ENCODE data around the gene ABHD11. TPM values are rescaled to one million over a fixed set of nuclear protein-coding genes. Genes with fewer than 3 reads are reported as not detected.
"Not testable (repeated sequence)": the region's sequence is repeated elsewhere in the genome, so short reads cannot be mapped to it uniquely, and the experiment has no call there.

The ABHD11 gene, protein sequence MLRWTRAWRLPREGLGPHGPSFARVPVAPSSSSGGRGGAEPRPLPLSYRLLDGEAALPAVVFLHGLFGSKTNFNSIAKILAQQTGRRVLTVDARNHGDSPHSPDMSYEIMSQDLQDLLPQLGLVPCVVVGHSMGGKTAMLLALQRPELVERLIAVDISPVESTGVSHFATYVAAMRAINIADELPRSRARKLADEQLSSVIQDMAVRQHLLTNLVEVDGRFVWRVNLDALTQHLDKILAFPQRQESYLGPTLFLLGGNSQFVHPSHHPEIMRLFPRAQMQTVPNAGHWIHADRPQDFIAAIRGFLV
- 13.2 and 16.7 TPM in 2 replicates for total RNA-seq

DNA sequence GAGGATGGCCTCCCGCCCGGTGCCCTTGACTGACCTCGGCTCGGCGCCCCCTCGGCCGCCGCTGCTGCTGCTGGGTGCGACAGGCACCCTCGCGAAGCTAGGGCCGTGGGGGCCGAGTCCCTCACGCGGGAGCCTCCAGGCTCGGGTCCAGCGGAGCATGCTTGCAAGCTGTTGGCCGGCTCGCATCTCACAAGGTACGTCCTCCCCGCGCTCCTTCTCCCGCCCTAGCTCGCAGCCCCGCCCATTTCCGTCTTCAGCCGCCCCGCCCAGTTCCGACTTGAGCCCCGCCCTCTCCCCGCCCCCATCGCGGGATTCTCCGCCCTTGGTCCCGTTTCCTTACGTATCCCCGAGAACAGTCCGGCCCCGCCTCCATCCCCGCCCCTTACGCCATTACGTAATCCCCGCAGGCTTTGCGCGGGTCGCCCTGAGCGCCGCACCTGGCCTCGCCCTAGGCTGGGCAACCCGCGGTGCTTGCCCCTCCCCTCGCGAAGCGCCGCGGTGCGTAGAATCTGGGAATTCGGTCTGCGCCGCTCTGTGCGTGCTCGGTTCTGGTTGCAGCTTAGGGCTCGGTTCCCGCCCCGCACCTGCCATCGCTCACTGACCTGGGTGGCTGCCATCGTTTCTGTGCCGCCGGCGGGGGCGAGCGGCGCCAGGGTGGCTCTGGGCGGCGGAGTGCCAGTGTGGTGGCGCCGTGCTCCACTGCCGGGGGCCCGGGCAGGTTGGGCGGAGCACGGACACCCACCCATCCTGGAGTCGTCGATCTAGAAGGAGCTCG, at the start of gene ABHD11:
Gene ABHD11 (minus strand): TSS at position 191 of the 775 bp plus-strand sequence. CDS start 32 bp downstream, at position 159.
- intact Hi-C loops (cut with micrococcal nuclease), result loop anchor here (1.0 to 10.0 kb wide), 15 partner anchors 19 to 910 kb away; partner anchors contain the start of genes BAZ1B, BCL7B, BUD23 and DNAJC30

DNA sequence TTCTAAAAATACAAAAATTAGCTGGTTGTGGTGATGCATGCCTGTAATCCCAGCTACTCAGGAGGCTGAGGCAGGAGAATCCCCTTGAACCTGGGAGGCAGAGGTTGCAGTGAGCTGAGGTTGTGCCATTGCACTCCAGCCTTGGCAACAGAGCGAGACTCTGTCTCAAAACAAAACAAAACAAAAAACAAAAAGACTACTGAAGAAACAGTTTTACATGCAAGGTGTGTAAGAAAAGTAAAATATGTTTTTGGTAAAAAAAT, 49.1 kb upstream of the ABHD11 start:
- intact Hi-C loops (cut with micrococcal nuclease), result not testable (repeated sequence)

DNA sequence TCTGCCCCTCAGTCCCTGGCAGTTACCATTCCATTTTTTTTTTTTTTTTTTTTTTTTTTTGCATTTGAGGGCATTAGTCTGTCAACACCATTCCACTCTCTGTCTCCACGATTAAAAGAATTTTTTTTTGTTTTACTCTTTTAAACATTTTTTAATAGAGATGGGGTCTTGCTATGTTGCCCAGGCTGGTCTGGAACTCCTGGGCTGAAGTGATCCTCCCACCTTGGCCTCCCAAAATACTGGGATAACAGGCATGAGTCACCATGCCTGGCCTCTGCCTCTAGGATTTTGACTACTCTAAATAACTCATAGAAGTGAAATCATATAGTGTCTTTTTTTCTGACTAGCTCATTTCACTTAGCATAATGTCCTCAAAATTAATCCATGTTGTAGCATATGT, 48.0 kb upstream of the ABHD11 start:
- intact Hi-C loops (cut with micrococcal nuclease), result no loop called here

DNA sequence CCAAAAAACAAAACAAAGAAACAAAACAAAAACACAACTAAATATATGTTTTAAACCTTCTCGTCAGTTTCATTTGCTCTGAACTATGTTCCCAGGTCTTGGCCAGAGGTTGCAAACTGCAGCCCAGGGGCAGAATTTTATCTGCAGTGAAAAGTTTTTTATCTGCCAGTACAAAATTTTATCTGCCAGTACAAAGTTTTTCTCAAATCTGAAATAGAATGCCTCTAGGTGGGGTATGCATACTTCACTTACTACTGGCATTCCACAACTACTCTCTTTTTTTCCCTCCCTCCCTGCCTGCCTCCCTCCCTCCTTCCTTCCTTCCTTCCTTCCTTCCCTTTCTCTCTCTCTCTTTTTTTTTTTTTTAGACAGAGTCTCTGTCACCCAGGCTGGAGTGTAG, 40.9 kb upstream of the ABHD11 start:
- intact Hi-C loops (cut with micrococcal nuclease), result no loop called here

DNA sequence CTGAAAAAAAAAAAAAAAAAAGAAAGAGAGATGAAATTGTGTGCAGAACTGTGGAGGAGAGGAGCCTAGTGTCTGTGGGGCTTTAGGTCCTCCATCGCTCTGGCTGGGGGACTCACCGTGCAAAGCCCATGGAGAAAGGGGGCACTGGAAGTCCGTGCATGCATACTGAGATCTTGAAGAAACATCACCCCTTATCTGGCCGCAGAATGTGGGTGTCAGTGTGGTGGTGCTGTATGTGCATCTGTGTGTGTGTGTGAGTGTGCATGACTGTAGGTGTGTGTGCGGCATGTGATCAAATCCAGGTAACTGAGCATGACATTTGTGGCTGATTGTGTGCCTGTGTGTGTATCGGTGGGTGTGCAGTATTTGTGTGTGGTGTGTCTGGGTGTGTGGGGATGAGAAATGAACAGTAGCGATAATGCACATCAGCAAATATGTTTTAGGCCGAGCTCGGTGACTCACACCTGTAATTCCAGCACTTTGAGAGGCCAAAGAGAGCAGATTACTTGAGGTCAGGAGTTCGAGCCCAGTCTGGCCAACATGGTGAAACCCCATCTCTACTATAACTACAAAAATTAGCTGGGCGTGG, 40.3 kb upstream of the ABHD11 start:
- intact Hi-C loops (cut with micrococcal nuclease), result no loop called here

DNA sequence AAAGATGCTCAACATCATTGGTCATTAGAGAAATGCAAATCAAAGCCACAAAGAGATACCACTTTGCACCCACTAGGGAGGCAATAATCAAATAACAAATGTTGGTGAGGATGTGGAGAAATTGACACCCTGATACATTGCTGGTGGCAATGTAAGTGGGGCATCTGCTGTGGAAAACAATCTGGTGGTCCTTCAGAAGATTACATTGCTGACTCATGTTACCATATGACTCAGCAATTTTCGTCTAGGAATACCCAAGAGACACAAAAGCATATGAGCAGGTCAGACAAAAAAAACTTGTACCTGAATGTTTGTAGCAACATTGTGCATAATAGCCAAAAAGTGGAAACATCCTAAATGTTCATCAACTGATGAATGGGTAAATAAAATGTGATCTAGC, 36.3 kb upstream of the ABHD11 start:
- intact Hi-C loops (cut with micrococcal nuclease), result no loop called here

DNA sequence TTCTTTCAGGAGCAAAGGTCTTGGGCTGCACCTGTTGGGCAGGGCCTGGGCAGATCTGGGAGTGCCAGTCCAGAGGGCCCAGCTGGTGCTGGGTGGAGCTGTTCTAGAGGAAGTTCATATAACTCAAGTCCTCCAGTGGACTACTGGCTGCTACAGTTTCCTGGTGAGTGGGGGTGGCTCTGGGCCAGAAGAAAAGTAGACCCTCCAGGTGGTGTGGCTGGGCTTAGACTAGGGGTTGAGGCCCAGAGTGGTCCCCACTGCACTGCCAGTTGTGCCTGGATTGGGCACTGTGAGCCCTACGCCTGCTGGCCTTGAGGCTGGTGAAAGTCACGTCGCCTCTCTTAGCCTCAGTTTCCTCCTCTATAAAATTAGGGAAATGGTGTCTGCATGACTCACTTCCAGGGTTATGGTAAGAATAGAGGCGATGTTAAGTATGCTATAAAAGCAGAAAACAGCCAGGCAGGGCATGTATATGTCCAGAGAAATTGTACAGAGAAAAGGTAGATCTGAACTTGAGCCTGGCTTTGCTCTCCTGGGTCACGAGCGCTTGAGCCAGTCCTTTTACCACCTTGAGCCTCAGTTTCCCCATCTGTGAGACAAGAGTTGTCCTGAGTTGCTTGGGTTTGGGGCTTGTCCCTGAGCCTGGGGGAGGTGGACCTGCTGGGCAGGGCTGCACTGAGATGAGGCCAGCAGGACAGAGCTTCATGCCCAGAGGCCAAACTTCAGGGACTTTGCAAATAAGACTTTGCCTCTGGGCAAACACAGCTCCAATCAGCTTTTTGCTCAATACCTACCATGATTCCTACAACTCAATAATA, 35.3 kb upstream of the ABHD11 start:
- intact Hi-C loops (cut with micrococcal nuclease), result no loop called here

DNA sequence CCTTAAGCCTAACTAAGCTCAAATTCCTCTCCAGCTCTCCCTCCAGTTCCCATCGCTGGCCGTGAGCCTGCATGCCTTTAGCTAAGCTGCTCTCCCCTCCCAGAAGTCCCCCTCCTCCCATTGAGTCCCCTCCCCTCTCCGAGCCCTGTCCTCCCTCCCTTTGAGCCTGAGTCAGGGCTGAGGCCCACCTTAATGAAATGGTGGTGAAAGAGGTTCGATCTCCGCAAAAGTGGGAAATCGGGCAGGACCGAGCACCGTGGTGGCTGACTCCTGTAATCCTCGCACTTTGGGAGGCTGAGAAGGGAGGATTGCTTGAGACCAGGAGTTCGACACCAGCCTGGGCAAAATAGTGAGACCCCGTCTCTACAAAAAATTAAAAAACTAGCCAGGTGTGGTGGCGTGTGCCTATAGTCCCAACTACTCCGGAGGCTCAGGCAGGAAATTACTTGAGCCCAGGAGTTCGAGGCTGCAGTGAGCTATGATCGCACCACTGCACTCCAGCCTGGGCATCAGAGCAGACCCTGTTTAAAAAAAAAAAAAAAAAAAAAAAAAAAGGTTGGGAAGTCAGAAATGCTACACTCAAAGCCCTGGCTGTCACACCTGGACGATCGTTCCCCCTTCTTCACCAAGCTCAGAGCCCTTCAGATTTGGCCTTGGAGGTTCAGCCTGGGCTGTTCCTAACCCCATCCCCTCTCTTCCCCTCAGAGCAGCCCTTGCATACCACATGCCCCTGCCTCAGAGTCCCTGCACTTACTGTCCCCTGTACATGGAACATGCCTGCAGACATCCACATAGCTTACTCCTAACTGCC, 32.5 kb upstream of the ABHD11 start:
- intact Hi-C loops (cut with micrococcal nuclease), result no loop called here

DNA sequence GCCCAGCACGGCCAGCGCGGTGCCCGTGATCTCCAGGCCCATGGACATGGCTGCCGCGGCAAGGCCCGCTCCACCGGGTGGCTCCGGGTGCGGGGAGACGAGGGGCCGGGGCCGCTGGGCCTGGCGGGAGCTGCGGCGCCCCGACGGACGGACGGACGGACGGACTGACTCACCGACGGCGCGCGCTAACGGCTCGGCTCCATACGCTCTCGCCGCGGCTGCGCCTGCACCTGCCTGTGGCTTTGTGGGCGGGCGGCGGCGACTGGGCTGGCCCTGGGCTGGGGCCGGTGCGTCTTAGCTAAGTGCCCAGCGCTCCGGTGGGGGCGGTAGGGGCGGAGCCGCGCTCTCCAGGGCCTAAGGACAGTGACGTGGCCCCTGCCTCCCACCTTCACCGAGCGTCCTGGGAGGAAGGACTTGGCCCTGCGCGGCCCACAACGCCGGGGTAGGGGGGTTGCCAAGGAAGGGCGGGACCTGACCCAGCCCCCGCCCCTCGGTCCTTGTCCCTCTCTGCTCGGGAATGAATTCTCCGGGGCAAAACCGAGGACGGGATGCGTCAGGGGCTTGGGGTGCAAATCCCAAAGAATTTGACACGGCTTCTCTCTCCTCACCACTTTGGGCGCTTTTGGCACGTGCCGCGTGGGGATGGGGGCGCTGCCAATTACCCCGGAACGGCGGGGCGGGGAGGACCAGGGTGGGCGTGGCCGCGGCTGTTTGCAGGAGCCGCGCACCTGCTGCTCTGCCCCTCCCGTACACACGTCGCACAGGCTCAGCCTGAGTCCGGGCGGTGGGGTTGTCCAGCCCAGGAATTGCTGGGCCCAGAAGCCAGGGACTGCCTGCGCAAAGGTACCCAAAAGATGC, 31.6 kb upstream of the ABHD11 start, which contains the start of gene CLDN3:
Gene CLDN3 (minus strand): TSS at position 269 of the 858 bp plus-strand sequence. CDS start 221 bp downstream, at position 48.
- intact Hi-C loops (cut with micrococcal nuclease), result no loop called here

DNA sequence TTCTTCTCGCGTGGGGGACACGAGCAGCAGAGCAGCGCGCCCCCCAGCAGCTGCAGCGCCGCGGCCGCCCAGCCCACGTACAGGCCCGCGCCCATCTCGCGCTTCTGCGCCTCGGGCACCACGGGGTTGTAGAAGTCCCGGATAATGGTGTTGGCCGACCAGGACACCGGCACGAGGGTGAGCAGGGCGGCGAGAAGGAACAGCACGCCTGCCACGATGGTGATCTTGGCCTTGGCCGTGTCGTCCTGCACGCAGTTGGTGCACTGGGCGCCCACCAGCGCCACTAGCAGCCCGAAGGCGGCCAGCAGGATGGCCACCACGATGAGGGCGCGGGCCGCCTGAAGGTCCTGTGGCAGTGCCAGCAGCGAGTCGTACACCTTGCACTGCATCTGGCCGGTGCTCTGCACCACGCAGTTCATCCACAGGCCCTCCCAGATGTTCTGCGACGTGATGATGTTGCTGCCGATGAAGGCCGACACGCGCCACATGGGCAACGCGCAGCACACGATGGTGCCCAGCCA, 30.9 kb upstream of the ABHD11 start:
- intact Hi-C loops (cut with micrococcal nuclease), result no loop called here

DNA sequence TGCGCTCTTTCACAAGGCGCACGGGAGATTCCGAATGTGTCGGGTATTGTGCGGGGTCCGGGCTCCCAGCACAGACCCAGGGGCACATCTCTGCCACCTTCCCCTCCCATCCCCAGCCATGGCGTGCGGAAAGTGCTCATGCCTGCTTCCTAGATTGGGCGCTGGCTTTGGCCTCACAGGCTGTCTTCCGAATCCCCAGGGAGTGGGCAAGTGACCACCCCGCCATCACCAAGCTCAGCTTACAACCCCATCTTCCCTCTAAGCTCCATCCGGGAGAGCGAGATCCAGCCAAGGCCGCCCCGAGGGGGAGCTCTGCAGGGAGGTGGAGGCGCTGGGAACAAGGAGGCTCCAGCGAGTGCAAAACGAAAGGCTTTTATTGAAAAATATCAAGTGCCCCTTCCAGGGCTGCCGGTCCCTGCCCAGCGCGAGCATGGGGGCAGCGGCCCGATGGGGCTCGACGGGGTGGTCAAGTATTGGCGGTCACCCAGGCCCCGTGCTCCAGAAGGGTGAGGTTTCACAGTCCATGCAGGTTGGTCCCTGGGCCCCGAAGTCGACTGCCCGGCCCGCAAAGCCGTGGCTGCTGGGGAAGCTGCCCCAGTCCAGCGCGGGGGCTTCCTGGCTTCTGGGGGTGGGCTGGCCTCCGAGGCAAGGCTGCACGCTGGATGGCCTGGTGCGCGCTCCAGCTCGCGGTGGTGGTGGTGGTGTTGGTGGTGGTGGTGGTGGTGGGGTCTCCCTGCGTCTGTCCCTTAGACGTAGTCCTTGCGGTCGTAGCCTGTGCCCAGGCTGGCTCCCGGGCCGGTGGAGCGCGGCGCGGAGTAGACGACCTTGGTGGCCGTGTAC, 30.3 kb upstream of the ABHD11 start:
- intact Hi-C loops (cut with micrococcal nuclease), result no loop called here

DNA sequence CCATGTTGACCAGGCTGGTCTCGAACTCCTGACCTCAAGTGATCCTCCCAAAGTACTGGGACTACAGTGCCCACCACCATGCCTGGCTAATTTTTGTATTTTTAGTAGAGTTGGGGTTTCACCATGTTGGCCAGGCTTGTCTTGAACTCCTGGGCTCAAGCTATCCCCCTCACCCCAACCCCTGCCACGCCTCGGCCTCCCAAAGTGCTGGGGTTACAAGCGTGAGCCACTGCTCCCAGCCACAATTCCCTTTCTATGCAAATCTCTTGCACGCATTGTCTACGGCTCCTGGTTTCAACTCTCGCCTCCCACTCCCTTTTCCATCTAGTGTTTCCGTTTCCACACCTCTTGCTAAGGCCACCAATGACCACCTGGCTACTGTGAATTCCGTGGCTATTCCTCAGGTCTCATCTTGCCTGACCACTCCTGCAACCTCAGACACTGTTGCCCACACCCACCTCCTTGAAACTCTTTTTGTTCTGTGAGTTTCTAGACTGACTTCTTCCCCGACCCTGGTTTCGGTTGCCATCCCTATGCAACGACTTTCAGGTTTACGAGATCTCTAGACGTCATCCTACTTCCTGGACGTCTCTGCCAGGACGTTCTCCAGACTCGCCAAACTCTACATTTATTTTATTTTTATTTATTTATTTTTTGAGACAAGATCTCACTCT, 28.1 kb upstream of the ABHD11 start:
- intact Hi-C loops (cut with micrococcal nuclease), result no loop called here

DNA sequence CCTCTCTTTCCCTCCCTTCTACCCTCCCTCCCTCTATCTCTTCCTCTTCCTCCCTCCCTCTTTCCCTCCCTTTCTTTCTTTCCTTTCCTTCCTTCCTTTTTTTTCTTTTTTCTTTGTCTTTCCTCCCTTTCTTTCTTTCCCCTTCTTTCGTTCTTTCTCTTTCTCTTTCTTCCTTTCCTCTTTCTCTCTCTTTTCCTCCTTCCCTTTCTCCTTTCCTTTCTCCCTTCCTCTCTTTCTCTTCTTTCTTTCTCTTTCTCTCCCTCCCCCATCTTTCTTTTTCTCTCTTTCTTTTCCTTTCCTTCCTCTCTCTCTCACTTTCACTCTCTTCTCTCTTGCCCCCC, 24.0 kb upstream of the ABHD11 start:
- intact Hi-C loops (cut with micrococcal nuclease), result no loop called here

DNA sequence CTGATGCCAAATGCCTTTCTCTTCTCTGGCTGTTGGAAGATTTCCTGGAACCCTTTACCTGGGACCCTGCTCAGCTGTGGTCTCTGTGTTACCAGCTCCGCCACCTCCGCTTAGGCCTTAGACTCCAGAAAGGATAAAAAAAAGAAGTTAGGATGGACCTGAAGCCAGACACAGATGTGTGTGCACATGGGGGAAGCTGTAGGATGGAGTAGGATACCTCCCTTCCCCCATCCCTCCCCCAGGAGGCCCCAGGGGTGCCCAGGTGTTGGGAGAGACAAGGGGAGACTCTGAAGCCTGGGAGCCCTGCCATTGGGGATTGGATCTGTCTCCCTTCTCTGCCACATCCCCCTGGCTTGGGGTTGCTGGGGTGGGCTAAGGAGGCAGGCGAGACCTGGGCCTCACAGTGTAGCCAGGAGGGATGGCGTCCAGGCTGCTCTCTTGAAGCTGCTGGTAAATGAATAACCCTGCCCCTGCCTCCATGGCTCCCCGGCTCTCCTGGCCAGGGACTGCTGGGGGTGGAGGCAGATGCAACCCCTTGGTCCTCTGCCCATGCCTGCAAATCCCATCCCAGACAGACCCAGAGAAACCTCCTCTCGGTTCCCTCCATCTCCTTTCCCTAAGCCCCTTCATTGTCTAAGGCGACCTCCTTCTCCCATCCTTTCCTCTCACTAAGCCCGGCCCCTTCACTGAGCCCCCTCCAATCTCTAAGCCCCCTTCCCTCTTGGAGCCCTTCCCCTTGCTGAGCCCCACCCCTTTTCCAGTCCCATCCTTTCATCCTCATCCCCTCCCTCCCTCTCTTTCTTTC, 23.5 kb upstream of the ABHD11 start:
- intact Hi-C loops (cut with micrococcal nuclease), result no loop called here

DNA sequence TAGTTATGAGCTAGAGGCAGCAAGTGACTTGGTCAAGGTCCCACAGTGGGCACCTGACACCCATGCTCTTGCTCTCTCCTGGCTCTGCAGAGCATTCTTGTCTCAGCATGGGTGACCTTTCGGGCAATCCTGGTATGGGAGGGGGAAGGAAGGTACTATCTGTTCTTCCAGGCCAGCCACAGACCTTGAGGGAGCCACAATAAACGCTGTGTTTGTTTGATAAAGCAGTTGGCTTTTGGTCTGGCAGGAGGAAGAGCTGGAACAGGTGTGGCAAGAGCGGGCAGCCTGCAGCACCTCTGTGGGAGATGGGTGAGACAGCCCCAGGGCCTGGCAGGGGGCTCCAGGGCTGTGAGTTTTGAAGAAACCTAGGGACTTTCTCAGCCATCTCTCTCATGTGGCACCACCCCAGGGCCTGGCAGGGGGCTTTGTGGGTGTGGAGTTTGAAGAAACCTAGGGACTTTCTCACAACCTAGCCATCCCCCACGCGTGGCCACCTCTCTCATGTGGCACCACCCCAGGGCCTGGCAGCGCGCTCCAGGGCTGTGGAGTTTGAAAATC, 20.1 kb upstream of the ABHD11 start:
- intact Hi-C loops (cut with micrococcal nuclease), result loop anchor here (5.0 kb wide), 1 partner anchor 869 kb away; no protein-coding TSS in a partner anchor

DNA sequence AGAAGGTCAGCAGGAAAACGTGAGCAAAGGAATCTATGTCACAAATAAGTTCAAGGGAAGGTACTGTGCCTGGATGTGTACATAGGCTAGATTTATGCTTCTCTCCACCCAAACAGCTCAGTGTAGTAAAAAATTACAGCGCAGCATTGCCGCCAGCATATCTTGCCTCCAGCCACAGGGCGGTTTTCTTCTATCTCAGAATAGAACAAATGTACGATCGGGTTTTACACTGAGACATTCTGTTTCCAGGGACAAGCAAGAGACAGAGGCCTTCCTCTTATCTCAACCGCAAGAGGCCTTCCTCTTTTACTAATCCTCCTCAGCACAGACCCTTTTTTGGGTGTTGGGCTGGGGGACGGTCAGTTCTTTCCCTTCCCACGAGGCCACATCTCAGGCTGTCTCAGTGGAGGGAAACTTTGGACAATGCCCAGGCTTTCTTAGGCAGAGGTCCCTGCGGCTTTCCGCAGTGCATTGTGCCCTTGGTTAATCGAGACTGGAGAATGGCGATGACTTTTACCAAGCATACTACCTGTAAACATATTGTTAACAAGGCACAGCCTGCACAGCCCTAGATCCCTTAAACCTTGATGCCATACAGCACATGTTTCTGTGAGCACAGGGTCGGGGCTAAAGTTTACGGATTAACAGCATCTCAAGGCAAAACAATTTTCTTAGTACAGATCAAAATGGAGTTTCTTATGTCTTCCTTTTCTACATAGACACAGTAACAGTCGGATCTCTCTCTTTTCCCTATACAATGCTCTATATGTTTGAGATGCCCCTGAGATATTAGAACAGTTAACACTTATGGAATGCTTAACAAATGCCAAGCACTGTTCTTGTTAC, 11.6 kb upstream of the ABHD11 start:
- intact Hi-C loops (cut with micrococcal nuclease), result no loop called here
